ENCODE results near the gene CLHC1.

GRCh38 chr2:55252832-55253231 is 20.7 kb upstream of the CLHC1 start:
- TF ChIP-seq TAF1 (IDR thresholded peaks at IDR 0.05; ENCODE audit: borderline replicate concordance, insufficient read depth, low read length): no peak
- TF ChIP-seq SIN3A (IDR thresholded peaks at IDR 0.05; ENCODE audit: borderline replicate concordance, insufficient read depth, low read length): no peak
